ENCODE results near the gene DEPDC5.

DEPDC5 gene

GRCh38 chr22:31816750-31817149 lies 62.9 kb downstream of the DEPDC5 start:
- DNase-seq, result no peak

DNA sequence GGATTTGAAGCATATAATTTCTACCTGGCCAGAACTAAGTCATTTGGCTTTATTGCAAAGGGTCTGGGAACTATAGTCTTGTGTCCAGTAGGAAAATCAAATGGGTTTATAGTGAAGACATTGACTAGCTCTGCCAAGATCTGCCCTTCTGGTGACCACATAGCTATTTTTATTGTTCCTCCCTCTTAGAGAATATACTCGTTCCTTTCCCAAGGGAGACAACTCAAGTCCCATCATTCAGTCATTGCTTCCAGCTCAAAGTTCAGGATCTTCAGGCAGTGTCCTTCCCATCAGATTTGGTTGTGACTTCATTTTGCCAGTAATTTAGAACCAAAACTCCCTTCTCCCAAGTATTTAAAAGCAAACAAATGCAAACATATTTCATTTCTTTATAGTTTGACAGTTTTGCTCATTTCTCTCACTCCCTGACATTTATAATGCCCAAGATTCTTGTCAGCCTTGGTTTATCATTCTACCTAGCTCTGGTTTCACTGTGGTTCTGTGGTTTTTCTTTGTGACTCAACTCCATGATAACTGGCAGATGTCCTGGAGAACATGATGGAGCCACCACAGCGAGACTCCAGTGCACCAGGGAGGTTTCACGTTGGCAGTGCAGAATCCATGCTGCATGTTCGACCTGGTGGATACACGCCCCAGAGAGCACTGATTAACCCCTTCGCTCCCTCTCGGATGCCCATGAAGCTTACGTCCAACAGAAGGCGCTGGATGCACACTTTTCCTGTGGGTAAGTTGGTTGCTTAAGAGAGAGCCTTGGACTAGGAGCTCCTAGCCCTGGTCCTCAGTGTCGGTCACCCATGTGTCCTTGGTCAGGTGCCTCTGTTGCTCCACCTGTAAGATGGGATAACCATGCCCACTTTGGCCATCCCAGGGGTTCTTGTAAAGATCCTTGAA lies 64.9 kb downstream of the DEPDC5 start:
- DNase-seq, result peak; percentile 71

- DNase-seq, result no peak
Measured at GRCh38 chr22:31820655-31821054, 66.8 kb downstream of the DEPDC5 start.

GRCh38 chr22:31821572-31821971 lies 67.8 kb downstream of the DEPDC5 start:
- DNase-seq, result no peak

GRCh38 chr22:31822523-31822922 lies 68.7 kb downstream of the DEPDC5 start:
- no peak for DNase-seq

GRCh38 chr22:31825513-31825912 lies 71.7 kb downstream of the DEPDC5 start:
- DNase-seq, result no peak

DNA sequence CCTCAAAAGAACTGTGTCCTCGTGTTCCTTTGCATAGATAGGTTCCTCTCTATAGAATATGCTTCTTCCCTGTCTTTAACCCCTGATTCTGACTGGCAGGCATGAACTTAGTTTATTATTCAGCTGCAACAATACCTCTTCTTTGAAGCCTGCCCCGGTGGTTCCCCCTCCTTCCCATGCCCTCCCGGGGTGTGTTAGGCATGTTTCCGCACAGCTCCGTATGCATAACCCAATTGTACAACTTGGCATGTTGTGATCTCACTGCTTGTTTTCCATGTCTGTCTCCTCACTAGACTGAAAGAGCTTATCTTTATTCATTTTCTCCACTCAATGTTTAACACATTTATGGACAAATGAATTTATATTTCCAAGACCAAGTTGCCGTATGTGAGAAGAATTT lies 72.6 kb downstream of the DEPDC5 start:
- DNase-seq, result no peak

DNA sequence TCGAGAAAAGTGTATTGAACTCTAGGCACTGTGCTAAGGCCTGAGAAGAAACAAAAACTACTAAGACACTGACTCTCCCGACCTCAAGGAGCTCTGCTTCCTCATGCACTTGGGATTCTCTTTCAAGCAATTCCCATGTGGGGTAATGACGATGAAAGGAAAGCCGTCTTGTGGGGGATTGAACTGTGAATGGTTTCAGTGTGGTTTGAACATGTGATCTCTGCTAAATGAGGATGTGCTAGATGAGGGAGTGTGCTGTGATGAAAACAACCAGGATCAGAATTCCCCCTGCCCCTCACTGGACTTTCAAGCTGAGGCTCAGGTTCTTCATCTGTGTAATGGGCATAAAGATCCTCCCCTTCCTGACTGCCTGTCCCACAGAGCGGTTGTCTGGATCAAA lies 74.9 kb downstream of the DEPDC5 start:
- DNase-seq, result no peak

DNA sequence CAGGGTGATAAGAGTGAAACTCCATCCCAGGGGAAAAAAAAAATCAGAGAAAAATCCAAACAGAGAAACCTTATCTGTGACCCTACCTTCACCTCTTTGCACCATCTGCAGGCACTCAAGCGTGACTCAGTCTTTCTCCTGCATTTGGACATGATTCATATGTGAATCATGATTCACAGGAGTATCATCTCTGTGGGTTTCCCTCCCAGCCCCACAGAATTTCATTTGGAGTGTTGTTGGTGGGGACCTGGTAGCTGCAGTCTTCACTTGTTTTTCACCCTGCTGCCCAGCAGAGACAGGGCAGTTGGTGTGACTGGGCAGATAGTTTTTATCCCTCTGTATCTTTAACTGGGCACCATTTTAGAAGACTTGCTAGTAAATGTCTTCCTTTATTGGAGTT lies 75.7 kb downstream of the DEPDC5 start:
- DNase-seq, result peak; percentile 86

DNA sequence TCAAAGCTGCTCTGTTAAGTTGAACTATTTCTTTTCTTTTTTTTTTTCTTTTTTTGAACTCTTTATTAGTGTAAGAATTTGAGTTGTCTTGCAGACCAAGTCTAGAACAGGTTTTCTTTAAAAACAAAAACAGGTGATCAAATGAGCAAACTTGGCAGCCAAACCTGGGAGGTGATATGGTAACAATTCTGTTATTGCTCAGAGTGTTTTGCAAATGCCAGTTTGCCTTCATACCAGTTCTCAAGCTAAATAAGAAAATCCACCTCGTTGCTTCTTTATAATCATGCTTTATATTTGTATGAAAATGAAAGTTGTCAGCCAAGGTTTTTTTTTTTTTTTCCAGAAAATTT lies 76.9 kb downstream of the DEPDC5 start:
- peak; percentile 14 for DNase-seq

GRCh38 chr22:31833930-31834329 lies 80.1 kb downstream of the DEPDC5 start:
- DNase-seq, result no peak

- DNase-seq, result no peak
Measured at GRCh38 chr22:31836010-31836409, 82.2 kb downstream of the DEPDC5 start.

GRCh38 chr22:31838917-31839316 lies 85.1 kb downstream of the DEPDC5 start:
- DNase-seq, result no peak

- DNase-seq, result no peak
Measured at GRCh38 chr22:31839986-31840385, 86.2 kb downstream of the DEPDC5 start.

GRCh38 chr22:31840585-31840984 lies 86.8 kb downstream of the DEPDC5 start:
- no peak for DNase-seq

GRCh38 chr22:31841078-31841827 lies 87.4 kb downstream of the DEPDC5 start:
- DNase-seq, result no peak

GRCh38 chr22:31843526-31843925 lies 89.7 kb downstream of the DEPDC5 start:
- no peak for DNase-seq

- no peak for DNase-seq
Measured at GRCh38 chr22:31844941-31845340, 91.1 kb downstream of the DEPDC5 start.

DNA sequence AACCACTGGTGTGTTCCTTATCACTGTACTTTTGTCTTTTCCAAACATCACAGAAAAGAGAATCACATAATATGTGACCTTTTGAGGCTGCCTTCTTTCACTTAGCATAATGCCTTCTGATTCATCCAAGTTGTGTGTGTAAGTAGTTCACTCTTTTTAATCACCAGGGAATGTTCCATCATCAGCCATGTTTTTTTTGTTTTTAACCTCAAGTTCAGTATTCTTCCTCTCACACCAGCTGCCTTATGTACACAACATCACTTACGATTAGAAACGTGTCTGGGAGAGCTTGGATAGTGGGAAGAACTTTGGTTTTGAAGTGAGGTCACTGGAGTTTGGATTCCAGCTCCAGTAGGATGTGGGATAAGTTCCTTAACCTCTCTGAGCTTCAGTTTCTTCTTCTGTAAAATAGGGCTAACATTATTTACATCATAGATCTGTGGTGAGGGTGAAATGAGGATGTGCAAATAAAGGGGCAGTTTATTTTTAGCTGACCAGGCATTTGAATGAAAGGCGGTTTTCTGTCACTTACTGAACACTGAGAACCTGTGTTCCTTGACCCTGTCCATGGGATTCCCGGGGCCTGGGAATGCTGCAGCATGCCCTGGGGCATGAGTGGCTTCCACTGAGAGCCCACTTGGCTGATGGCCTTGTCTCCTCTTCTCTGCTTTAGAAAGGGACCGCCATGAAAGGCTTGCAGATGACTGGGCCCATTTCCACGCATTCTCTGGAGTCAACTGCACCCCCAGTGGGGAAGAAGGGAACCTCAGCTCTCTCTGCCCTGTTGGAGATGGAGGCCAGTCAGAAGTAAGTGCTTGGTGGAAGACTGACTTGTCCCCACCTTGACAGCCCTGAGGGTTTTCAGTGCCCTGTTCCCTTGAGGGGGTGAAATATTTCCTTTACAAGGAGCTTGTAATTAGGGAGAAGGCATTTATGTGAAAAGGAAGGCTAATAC lies 92.6 kb downstream of the DEPDC5 start:
- DNase-seq, result peak; percentile 17

- no peak for DNase-seq
Measured at GRCh38 chr22:31848411-31848810, 94.6 kb downstream of the DEPDC5 start.

- no peak for DNase-seq
Measured at GRCh38 chr22:31850135-31850534, 96.3 kb downstream of the DEPDC5 start.

DNA sequence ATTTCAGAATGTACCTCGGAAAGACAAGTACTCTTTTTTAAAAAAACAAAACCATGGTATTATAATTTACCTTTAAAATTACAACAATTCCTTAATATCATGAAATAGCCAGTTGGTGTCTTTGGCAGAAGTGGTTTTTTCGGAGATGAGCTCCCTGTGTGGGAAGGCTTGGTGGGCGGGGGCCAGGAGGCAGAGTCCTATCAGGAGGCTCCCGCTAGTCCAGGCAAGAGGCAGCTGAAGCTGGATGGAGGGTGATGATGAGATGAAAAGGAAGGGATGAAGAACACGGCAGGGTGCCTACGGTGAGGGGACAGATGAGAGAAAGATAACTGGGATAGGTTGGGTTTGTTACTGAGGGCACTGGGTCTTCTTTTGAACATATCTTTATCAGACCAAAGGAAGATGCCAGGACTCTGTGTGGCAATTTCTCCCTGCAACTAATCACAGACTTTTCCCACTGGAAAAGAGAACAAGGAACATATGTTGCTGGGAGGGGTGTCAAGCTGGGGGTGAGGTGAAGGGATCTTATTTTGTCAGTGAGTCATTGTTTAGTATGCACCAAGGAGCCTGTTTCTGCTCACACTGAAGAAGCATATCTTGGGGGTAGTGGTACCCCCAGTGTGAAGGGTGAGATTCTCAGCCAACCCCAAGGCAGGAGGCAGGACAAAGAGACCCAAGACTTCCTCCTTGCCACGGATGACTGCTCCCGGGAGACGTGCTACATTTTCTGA lies 99.0 kb downstream of the DEPDC5 start:
- no peak for DNase-seq

Data from activated CD4-positive, alpha-beta T cell treated with anti-CD3 and anti-CD28 coated beads, Interleukin-2, Interleukin-6, amounts not matched to agents 100 ng/mL and 50 ng/mL, durations not matched to agents 16 hours and 8 hours (primary cell).